Stimulated activated CD4-positive, alpha-beta T cell treated with anti-CD3 and anti-CD28 coated beads, Interleukin-12 subunit alpha, Interleukin-12 subunit beta, amount 100 ng/mL, for 4 hours (primary cell): ENCODE data around the gene TJP1.
"Not testable (repeated sequence)": the region's sequence is repeated elsewhere in the genome, so short reads cannot be mapped to it uniquely, and the experiment has no call there.

ENCODE experiments used
- DNase-seq: peaks from one replicate; pipeline ENCODE4 v3.0.0-alpha.2; 2020

TJP1 gene

GRCh38 chr15:29696950-29697738, 125.1 kb downstream of the TJP1 start:
- no peak for DNase-seq

- not testable (repeated sequence) for DNase-seq
Observed at GRCh38 chr15:29696506-29696905, 125.8 kb downstream of the TJP1 start.

- DNase-seq, result no peak
Observed at GRCh38 chr15:29695489-29696167, 126.6 kb downstream of the TJP1 start.

GRCh38 chr15:29693225-29693624, 129.0 kb downstream of the TJP1 start:
- no peak for DNase-seq

- DNase-seq, result no peak
Observed at GRCh38 chr15:29692527-29692926, 129.7 kb downstream of the TJP1 start.

- no peak for DNase-seq
Observed at GRCh38 chr15:29690765-29691475, 131.3 kb downstream of the TJP1 start.

- DNase-seq, result no peak
Observed at GRCh38 chr15:29689287-29689986, 132.8 kb downstream of the TJP1 start.

GRCh38 chr15:29688506-29689286, 133.6 kb downstream of the TJP1 start:
- no peak for DNase-seq

- no peak for DNase-seq
Observed at GRCh38 chr15:29687939-29688505, 134.2 kb downstream of the TJP1 start.

- DNase-seq, result no peak
Observed at GRCh38 chr15:29687204-29687815, 135.0 kb downstream of the TJP1 start.

GRCh38 chr15:29686445-29687203, 135.6 kb downstream of the TJP1 start:
- no peak for DNase-seq

GRCh38 chr15:29686079-29686425, 136.2 kb downstream of the TJP1 start:
- no peak for DNase-seq

- DNase-seq, result no peak
Observed at GRCh38 chr15:29685156-29686078, 136.9 kb downstream of the TJP1 start.

GRCh38 chr15:29682781-29683180, 139.5 kb downstream of the TJP1 start:
- DNase-seq, result no peak

GRCh38 chr15:29682361-29682760, 139.9 kb downstream of the TJP1 start:
- DNase-seq, result no peak

- no peak for DNase-seq
Observed at GRCh38 chr15:29681946-29682345, 140.3 kb downstream of the TJP1 start.

- no peak for DNase-seq
Observed at GRCh38 chr15:29681166-29681845, 141.0 kb downstream of the TJP1 start.

- no peak for DNase-seq
Observed at GRCh38 chr15:29680465-29681165, 141.7 kb downstream of the TJP1 start.
